CD14-positive monocyte (primary cell): ENCODE measurements around the gene ZNF302. TPM values are rescaled to one million over a fixed set of nuclear protein-coding genes. Genes with fewer than 3 reads are reported as not detected.
A peak's percentile ranks its signal among the peaks of the same experiment; 100 is the strongest.

Experiments used
- DNase-seq, 3 donors: peaks; one replicate each; pipeline ENCODE4 v3.0.0-alpha.2; 2011 to 2022
- H2AFZ ChIP-seq: 2 replicates; pipeline ENCODE4 v1.6.0; 2012; ENCODE audit warnings: mild to moderate bottlenecking, low read depth, low read length, inconsistent platforms; ENCODE audit not compliant: insufficient read depth, poor library complexity, severe bottlenecking
- H3K27ac ChIP-seq, 2 donors: 1 replicate in 1 of 2; 2 replicates in 1 of 2; pipeline ENCODE4 v1.5.1; 2012 to 2013; ENCODE audit warnings: low read length in 2 of 2, control low read depth in 1 of 2, inconsistent platforms in 1 of 2, low read depth in 1 of 2, mild to moderate bottlenecking in 1 of 2
- H3K27me3 ChIP-seq, 2 donors: one replicate each; pipeline versions ENCODE4 v1.6.0 to v1.6.1; 2011 to 2013; ENCODE audit warnings: low read length in 2 of 2; ENCODE audit not compliant: control insufficient read depth in 2 of 2, insufficient read depth in 2 of 2
- H3K36me3 ChIP-seq, 2 donors: replicated peaks in 1 of 2; 1 replicate in 1 of 2; 2 replicates in 1 of 2; pipeline versions ENCODE4 v1.5.1 to v1.6.1; 2012 to 2013; ENCODE audit warnings: low read length in 2 of 2, control low read depth in 1 of 2, inconsistent platforms in 1 of 2, mild to moderate bottlenecking in 1 of 2; ENCODE audit not compliant: insufficient read depth in 2 of 2, control insufficient read depth in 1 of 2
- H3K4me1 ChIP-seq, 2 donors: 1 replicate in 1 of 2; 2 replicates in 1 of 2; pipeline versions ENCODE4 v1.5.1 to v1.6.1; 2012 to 2013; ENCODE audit warnings: low read length in 2 of 2, control low read depth in 1 of 2, inconsistent platforms in 1 of 2, mild to moderate bottlenecking in 1 of 2, moderate library complexity in 1 of 2; ENCODE audit not compliant: insufficient read depth in 2 of 2, control insufficient read depth in 1 of 2
- H3K4me2 ChIP-seq: replicated peaks from 2 replicates; pipeline ENCODE3; 2012; ENCODE audit warnings: low read length, moderate library complexity, mild to moderate bottlenecking; ENCODE audit not compliant: poor library complexity, severe bottlenecking; ENCODE audit errors: extremely low read depth
- H3K4me3 ChIP-seq, 3 experiments: fragments of 200-600 bp in 1 of 3; sonication (generic) in 1 of 3; replicated peaks in 1 of 3; 1 replicate in 2 of 3; 2 replicates in 1 of 3; pipeline ENCODE4 v1.5.1; 2011 to 2013; ENCODE audit warnings: low read length in 3 of 3, mild to moderate bottlenecking in 3 of 3, control low read depth in 2 of 3, low read depth in 2 of 3, inconsistent platforms in 1 of 3, moderate library complexity in 1 of 3
- H3K79me2 ChIP-seq: 2 replicates; pipeline ENCODE4 v1.6.0; 2012; ENCODE audit warnings: mild to moderate bottlenecking, control low read depth, inconsistent platforms, low read length, moderate library complexity; ENCODE audit not compliant: insufficient read depth
- H3K9ac ChIP-seq: 2 replicates; pipeline ENCODE4 v1.6.0; 2017; ENCODE audit warnings: low read length, mild to moderate bottlenecking; ENCODE audit not compliant: insufficient read depth, poor library complexity, severe bottlenecking
- H3K9me3 ChIP-seq, 2 donors: replicated peaks in 1 of 2; 1 replicate in 1 of 2; 2 replicates in 1 of 2; pipeline versions ENCODE4 v1.5.1 to v1.6.1; 2012 to 2013; ENCODE audit warnings: low read length in 2 of 2, control low read depth in 1 of 2; ENCODE audit not compliant: control insufficient read depth in 1 of 2, insufficient read depth in 1 of 2
- H4K20me1 ChIP-seq: 2 replicates; pipeline ENCODE4 v1.6.0; 2012; ENCODE audit warnings: mild to moderate bottlenecking, low read length, control low read depth, moderate library complexity; ENCODE audit not compliant: insufficient read depth
- H3K27ac Mint-ChIP-seq, 7 donors: one replicate each; pipeline ENCODE4 v1.8.0; 2020; ENCODE audit warnings: mild to moderate bottlenecking in 7 of 7, mixed read lengths in 7 of 7, moderate library complexity in 6 of 7, inconsistent platforms in 2 of 7
- H3K27me3 Mint-ChIP-seq, 3 donors: one replicate each; pipeline ENCODE4 v1.8.0; 2021 to 2022; ENCODE audit warnings: low read depth in 3 of 3, mild to moderate bottlenecking in 3 of 3, mixed read lengths in 3 of 3, moderate library complexity in 3 of 3, inconsistent platforms in 1 of 3
- H3K36me3 Mint-ChIP-seq, 2 donors: one replicate each; pipeline ENCODE4 v1.8.0; 2020; ENCODE audit warnings: mixed read lengths in 2 of 2, inconsistent platforms in 1 of 2, mild to moderate bottlenecking in 1 of 2
- H3K4me1 Mint-ChIP-seq: one replicate; pipeline ENCODE4 v1.8.0; 2020; ENCODE audit warnings: mild to moderate bottlenecking, mixed read lengths
- H3K4me3 Mint-ChIP-seq, 2 donors: one replicate each; pipeline ENCODE4 v1.8.0; 2020; ENCODE audit warnings: mild to moderate bottlenecking in 2 of 2, mixed read lengths in 2 of 2, moderate library complexity in 1 of 2
- H3K9me3 Mint-ChIP-seq, 7 donors: one replicate each; pipeline ENCODE4 v1.8.0; 2020 to 2022; ENCODE audit warnings: mixed read lengths in 7 of 7, mild to moderate bottlenecking in 6 of 7, moderate library complexity in 6 of 7, inconsistent platforms in 2 of 7
- CTCF ChIP-seq: fragments of 200-600 bp; IDR thresholded peaks from one replicate; pipeline ENCODE4 v1.8.0; 2022; ENCODE audit warnings: antibody characterized with exemption, mild to moderate bottlenecking
- WGBS: methylation state at CpG from one replicate; pipeline ENCODE4 v1.1.5; 2013; ENCODE audit warnings: missing lambda C conversion rate; ENCODE audit not compliant: insufficient coverage; 5-methylcytosine and 5-hydroxymethylcytosine counted together
- intact Hi-C, 2 donors: fragments of 100-400 bp; cut with micrococcal nuclease; formaldehyde crosslinking; loops; one replicate each; pipeline versions ENCODE4 v1.15.0 to v1.15.1; 2023
- polyA plus RNA-seq, 3 donors: library from polyadenylated mRNA; depleted of rRNA in 1 of 3; unstranded in 2 of 3; stranded (reverse) in 1 of 3; fragments of 300-500 nt in 2 of 3; fragments of >200 nt in 1 of 3; fragmentation: Illumina TruSeq in 2 of 3; gene quantifications; 1 replicate in 2 of 3; 2 replicates in 1 of 3; pipeline ENCODE4 v1.2.3, GENCODE V29; 2012 to 2021

ZNF302 gene
- polyA plus RNA-seq, 3 donors: 3.2 to 9.0 (median 4.4) TPM

GRCh38 chr19:34661357-34661756 lies 16.1 kb upstream of the ZNF302 start:
- Histone ChIP-seq H2AFZ (no peak overlapping the region), H3K4me3 (no peak overlapping the region), H3K4me2 (no peak overlapping the region), H3K9me3 (peaks cover 0 to 2% of the 10 kb centered on the region in 2 donors), H4K20me1 (no peaks in the 10 kb centered on the region), H3K36me3 (no peaks in the 10 kb centered on the region), H3K27ac (no peak overlapping the region), H3K4me1 (no peaks in the 10 kb centered on the region), H3K27me3 (no peaks in the 10 kb centered on the region), H3K79me2 (no peaks in the 10 kb centered on the region), H3K9ac (no peak overlapping the region)
- Mint-ChIP-seq H3K27ac (peak overlapping the region in 1 of 7 donors; percentile 46), H3K4me3 (no peak overlapping the region), H3K4me1 (no peaks in the 10 kb centered on the region), H3K9me3 (peaks cover 12 to 29% (median 17%) of the 10 kb centered on the region in 7 donors), H3K27me3 (peaks cover 0 to 8% (median 1%) of the 10 kb centered on the region in 3 donors), H3K36me3 (no peaks in the 10 kb centered on the region)
- no peak for TF ChIP-seq CTCF
- 83% methylated on average over 1 of the region's 3 CpGs for WGBS
- no peak for DNase-seq
- intact Hi-C loops: no loop called here

DNA sequence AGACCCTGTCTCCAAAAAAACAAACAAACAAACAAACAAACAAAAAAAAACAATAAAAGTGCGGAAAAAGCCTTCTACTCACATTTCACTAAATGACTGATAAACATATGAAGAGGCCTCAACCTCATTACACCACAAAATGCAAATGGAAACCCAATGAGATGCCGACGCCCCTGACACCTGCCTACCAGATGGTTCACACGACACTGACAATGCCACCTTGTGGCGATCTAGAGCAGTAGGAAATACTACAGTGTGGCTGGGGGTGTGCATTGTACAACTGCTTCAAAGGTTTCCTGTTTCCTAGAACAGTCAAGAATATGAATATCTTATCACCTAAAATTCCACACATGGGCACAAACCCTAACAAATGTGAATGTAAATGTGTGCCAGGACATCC lies 14.6 kb upstream of the ZNF302 start:
- H3K4me3 Mint-ChIP-seq: no peak overlapping the region
- DNase-seq: no peak
- H4K20me1 ChIP-seq: no peaks in the 10 kb centered on the region
- no peaks in the 10 kb centered on the region for H3K27me3 ChIP-seq
- no peak overlapping the region for H3K27ac ChIP-seq
- peaks cover 0 to 7% (median 1%) of the 10 kb centered on the region in 3 donors for H3K27me3 Mint-ChIP-seq
- no peak overlapping the region for H3K9ac ChIP-seq
- H2AFZ ChIP-seq: no peak overlapping the region
- peaks cover 0 to 7% of the 10 kb centered on the region in 2 donors for H3K36me3 Mint-ChIP-seq
- peaks cover 0 to 11% of the 10 kb centered on the region in 2 donors for H3K9me3 ChIP-seq
- no peaks in the 10 kb centered on the region for H3K79me2 ChIP-seq
- H3K9me3 Mint-ChIP-seq: peaks cover 15 to 33% (median 20%) of the 10 kb centered on the region in 7 donors
- peaks cover 2% of the 10 kb centered on the region for H3K4me1 Mint-ChIP-seq
- H3K4me2 ChIP-seq: no peak overlapping the region
- 60% methylated on average over 1 of the region's 5 CpGs for WGBS
- H3K36me3 ChIP-seq: no peaks in the 10 kb centered on the region
- intact Hi-C loops: no loop called here
- TF ChIP-seq CTCF: peak; percentile 21
- no peaks in the 10 kb centered on the region for H3K4me1 ChIP-seq
- H3K27ac Mint-ChIP-seq: no peak overlapping the region
- no peak overlapping the region for H3K4me3 ChIP-seq
